ENCODE results near the gene OR6J1. TPM values are rescaled to one million over a fixed set of nuclear protein-coding genes. Genes with fewer than 3 reads are reported as not detected.

Gene OR6J1
- total RNA-seq, 1 experiment from 2014 or later = not detected

- Histone ChIP-seq H3K4me2 (ENCODE audit: low read length) (no peak overlapping the region), H3K9me2 (replicated peaks; ENCODE audit: low read length) (no peaks in the 10 kb centered on the region), H3K27me3 (ENCODE audit: low read length) (no peaks in the 10 kb centered on the region), H3K27ac (ENCODE audit: low read length) (no peak overlapping the region), H4K20me1 (ENCODE audit: low read length) (no peaks in the 10 kb centered on the region), H2AFZ (ENCODE audit: low read length) (no peak overlapping the region), H3K9me3 (ENCODE audit: low read length) (no peaks in the 10 kb centered on the region), H3K36me3 (ENCODE audit: low read depth, low read length) (no peaks in the 10 kb centered on the region), H3K4me1 (ENCODE audit: insufficient read depth, low read length) (peaks cover 55% of the 10 kb centered on the region), H3F3A (ENCODE audit: low read length, unreplicated experiment) (no peaks in the 10 kb centered on the region), H3K4me3 (ENCODE audit: low read length) (no peak overlapping the region), H3K79me2 (ENCODE audit: low read length) (no peaks in the 10 kb centered on the region), H3K9ac (ENCODE audit: low read length) (no peak overlapping the region)
- intact Hi-C loops (cut with micrococcal nuclease) = no loop called here
- ChIA-PET CTCF (no interaction called here), POLR2A (ENCODE audit: unreplicated experiment) (no interaction called here)
- TF ChIP-seq EZH2phosphoT487 (IDR thresholded peaks at IDR 0.05; ENCODE audit: borderline replicate concordance, low read length) (no peak), CTCF (conservative IDR thresholded peaks at IDR 0.05; ENCODE audit: low read depth, low read length) (no peak), EZH2 (IDR thresholded peaks at IDR 0.05; ENCODE audit: low read length, unreplicated experiment) (no peak)
- no peak for DNase-seq
- no peak for ATAC-seq
- BruUV-seq (replicated peaks) = no TSS peak
Measured at GRCh38 chr14:22648506-22648905, 4.4 kb upstream of the OR6J1 start.

- H2AFZ ChIP-seq (ENCODE audit: low read length) = no peak overlapping the region
- no peaks in the 10 kb centered on the region for H3K27me3 ChIP-seq (ENCODE audit: low read length)
- no peaks in the 10 kb centered on the region for H3F3A ChIP-seq (ENCODE audit: low read length, unreplicated experiment)
- no peaks in the 10 kb centered on the region for H3K9me3 ChIP-seq (ENCODE audit: low read length)
- H3K27ac ChIP-seq (ENCODE audit: low read length) = peak overlapping the region; percentile 73
- ATAC-seq (no peak), DNase-seq (peak; percentile 91)
- intact Hi-C loops (cut with micrococcal nuclease) = no loop called here
- CTCF ChIA-PET = interaction anchor here (0.5 to 0.6 kb wide), 3 partner anchors 91 to 423 kb away, joined by 3 to 6 read pairs (median 4); no protein-coding TSS in a partner anchor
- no peaks in the 10 kb centered on the region for H3K9me2 ChIP-seq (replicated peaks; ENCODE audit: low read length)
- no peak for TF ChIP-seq EZH2phosphoT487 (IDR thresholded peaks at IDR 0.05; ENCODE audit: borderline replicate concordance, low read length)
- TF ChIP-seq EZH2 (IDR thresholded peaks at IDR 0.05; ENCODE audit: low read length, unreplicated experiment) = no peak
- TF ChIP-seq CTCF (conservative IDR thresholded peaks at IDR 0.05; ENCODE audit: low read depth, low read length) = no peak
- POLR2A ChIA-PET (ENCODE audit: unreplicated experiment) = interaction anchor here (0.5 kb wide), 1 partner anchor 21 kb away, joined by 10 read pairs; no protein-coding TSS in a partner anchor
- no peak overlapping the region for H3K9ac ChIP-seq (ENCODE audit: low read length)
- H3K4me3 ChIP-seq (ENCODE audit: low read length) = no peak overlapping the region
- H4K20me1 ChIP-seq (ENCODE audit: low read length) = no peaks in the 10 kb centered on the region
- no peaks in the 10 kb centered on the region for H3K36me3 ChIP-seq (ENCODE audit: low read depth, low read length)
- no TSS peak for BruUV-seq (replicated peaks)
- H3K4me2 ChIP-seq (ENCODE audit: low read length) = peak overlapping the region; percentile 55
- peaks cover 55% of the 10 kb centered on the region for H3K4me1 ChIP-seq (ENCODE audit: insufficient read depth, low read length)
- no peaks in the 10 kb centered on the region for H3K79me2 ChIP-seq (ENCODE audit: low read length)
Measured at GRCh38 chr14:22646570-22647254, 2.6 kb upstream of the OR6J1 start.

- Histone ChIP-seq H3K9me2 (replicated peaks; ENCODE audit: low read length) (no peaks in the 10 kb centered on the region), H3K27ac (ENCODE audit: low read length) (no peak overlapping the region), H3K4me2 (ENCODE audit: low read length) (0 out of 2 replicates have a peak overlapping the region, but pooled peaks have one; percentile 38), H2AFZ (ENCODE audit: low read length) (no peak overlapping the region), H3K79me2 (ENCODE audit: low read length) (no peaks in the 10 kb centered on the region), H3K27me3 (ENCODE audit: low read length) (no peaks in the 10 kb centered on the region), H3K4me1 (ENCODE audit: insufficient read depth, low read length) (peaks cover 17% of the 10 kb centered on the region), H3K36me3 (ENCODE audit: low read depth, low read length) (no peaks in the 10 kb centered on the region), H3K9me3 (ENCODE audit: low read length) (no peaks in the 10 kb centered on the region), H4K20me1 (ENCODE audit: low read length) (no peaks in the 10 kb centered on the region), H3K4me3 (ENCODE audit: low read length) (no peak overlapping the region), H3F3A (ENCODE audit: low read length, unreplicated experiment) (no peaks in the 10 kb centered on the region), H3K9ac (ENCODE audit: low read length) (no peak overlapping the region)
- BruUV-seq (replicated peaks) = no TSS peak
- POLR2A ChIA-PET (ENCODE audit: unreplicated experiment) = no interaction called here
- TF ChIP-seq CTCF (conservative IDR thresholded peaks at IDR 0.05; ENCODE audit: low read depth, low read length) (no peak), EZH2phosphoT487 (IDR thresholded peaks at IDR 0.05; ENCODE audit: borderline replicate concordance, low read length) (no peak), EZH2 (IDR thresholded peaks at IDR 0.05; ENCODE audit: low read length, unreplicated experiment) (no peak)
- intact Hi-C loops (cut with micrococcal nuclease) = no loop called here
- DNase-seq = peak; percentile 67
- CTCF ChIA-PET = interaction anchor here (0.6 to 1.2 kb wide), 4 partner anchors 11 to 177 kb away, joined by 3 to 7 read pairs (median 3); no protein-coding TSS in a partner anchor
- ATAC-seq = peak; percentile 79
Measured at GRCh38 chr14:22641846-22642245, 2.3 kb downstream of the OR6J1 start.

All from PC-3 (cell line).